Measurements from ENCODE around the gene RAB27A. TPM values are rescaled to one million over a fixed set of nuclear protein-coding genes. Genes with fewer than 3 reads are reported as not detected.

Gene RAB27A
- total and polyA plus RNA-seq, 9 of the 15 experiments (the other 6 are each of a cell fraction or from before 2014, with no cell fraction given): 31.5 to 171 (median 80.4) TPM

DNA sequence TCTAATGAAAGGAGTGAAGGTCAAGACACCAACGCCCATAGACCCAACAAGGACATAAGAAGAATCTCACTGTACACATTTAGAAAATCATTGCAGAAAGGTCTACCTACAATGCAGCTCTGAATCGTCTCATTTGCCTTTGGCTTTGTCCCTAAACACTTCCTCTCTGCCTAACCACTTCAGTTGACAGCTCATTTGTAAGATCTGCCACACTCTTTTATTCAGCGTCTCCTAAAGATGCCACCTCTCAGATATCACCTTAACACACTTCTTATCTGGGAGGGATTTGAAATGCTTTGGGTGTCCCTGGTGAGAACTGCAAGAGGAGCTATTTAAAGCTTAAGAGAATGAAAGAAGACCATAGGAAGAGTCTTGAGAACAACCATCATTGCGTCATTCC lies 38.7 kb downstream of the RAB27A start (continued):
- TF ChIP-seq, protein P1, sequence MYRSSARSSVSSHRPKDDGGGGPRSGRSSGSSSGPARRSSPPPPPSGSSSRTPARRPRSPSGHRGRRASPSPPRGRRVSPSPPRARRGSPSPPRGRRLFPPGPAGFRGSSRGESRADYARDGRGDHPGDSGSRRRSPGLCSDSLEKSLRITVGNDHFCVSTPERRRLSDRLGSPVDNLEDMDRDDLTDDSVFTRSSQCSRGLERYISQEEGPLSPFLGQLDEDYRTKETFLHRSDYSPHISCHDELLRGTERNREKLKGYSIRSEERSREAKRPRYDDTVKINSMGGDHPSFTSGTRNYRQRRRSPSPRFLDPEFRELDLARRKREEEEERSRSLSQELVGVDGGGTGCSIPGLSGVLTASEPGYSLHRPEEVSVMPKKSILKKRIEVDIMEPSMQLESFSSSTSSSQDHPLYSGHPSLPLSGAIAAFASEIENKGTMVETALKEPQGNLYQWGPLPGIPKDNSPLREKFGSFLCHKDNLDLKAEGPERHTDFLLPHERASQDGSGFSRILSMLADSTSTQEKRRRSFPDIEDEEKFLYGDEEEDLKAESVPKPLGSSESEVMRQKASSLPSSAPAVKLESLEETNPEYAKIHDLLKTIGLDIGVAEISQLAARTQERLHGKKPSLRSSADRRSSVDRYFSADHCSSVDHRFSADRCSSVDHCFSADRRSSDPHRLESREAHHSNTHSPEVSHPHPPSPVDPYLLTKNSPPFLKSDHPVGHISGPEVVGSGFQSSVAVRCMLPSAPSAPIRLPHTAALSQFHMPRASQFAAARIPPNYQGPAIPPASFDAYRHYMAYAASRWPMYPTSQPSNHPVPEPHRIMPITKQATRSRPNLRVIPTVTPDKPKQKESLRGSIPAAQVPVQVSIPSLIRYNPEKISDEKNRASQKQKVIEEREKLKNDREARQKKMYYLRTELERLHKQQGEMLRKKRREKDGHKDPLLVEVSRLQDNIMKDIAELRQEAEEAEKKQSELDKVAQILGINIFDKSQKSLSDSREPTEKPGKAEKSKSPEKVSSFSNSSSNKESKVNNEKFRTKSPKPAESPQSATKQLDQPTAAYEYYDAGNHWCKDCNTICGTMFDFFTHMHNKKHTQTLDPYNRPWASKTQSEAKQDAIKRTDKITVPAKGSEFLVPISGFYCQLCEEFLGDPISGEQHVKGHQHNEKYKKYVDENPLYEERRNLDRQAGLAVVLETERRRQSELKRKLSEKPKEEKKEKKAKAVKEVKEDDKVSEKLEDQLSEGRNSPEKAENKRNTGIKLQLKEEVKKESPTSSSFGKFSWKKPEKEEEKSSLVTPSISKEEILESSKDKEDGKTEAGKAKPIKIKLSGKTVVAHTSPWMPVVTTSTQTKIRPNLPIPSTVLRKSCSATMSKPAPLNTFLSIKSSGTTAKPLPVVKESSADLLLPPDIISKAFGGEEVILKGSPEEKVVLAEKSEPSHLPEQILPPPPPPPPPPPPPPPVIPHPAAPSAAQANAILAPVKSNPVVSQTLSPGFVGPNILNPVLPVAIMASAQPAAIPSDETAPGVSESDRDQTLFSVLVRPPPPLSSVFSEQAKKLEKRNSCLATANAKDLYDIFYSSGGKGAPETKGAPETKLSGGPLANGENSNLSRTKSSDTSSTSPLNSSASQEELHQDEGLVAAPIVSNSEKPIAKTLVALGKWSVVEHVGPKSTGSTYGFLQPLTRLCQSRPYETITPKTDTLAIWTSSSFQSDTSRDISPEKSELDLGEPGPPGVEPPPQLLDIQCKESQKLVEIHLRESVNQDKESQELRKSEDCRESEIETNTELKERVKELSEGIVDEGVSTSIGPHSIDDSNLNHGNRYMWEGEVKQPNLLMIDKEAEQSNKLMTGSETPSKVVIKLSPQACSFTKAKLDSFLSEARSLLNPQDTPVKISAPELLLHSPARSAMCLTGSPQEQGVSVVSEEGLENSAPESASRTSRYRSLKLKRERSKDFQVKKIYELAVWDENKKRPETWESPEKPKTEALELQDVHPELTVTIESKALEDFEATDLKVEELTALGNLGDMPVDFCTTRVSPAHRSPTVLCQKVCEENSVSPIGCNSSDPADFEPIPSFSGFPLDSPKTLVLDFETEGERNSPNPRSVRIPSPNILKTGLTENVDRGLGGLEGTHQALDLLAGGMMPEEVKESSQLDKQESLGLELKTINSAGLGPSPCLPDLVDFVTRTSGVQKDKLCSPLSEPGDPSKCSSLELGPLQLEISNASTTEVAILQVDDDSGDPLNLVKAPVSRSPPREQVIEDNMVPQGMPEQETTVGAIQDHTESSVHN (IDR thresholded peaks at IDR 0.05; ENCODE audit: borderline replicate concordance in 1 of 2, low read depth in 1 of 2): no peak
- TF ChIP-seq ID3 (CRISPR knock-in tag; IDR thresholded peaks at IDR 0.05) (no peak), ID3 (tag; IDR thresholded peaks at IDR 0.05) (no peak), HINFP (tag; conservative IDR thresholded peaks at IDR 0.05; ENCODE audit: low read depth) (no peak), SMAD4 (CRISPR knock-in tag; conservative IDR thresholded peaks at IDR 0.05) (no peak), ZNF24 (IDR thresholded peaks at IDR 0.05) (no peak), ETV6 (IDR thresholded peaks at IDR 0.05; ENCODE audit: borderline replicate concordance in 1 of 2, low read depth in 2 of 2, low read length in 1 of 2) (no peak), ETV6 (CRISPR knock-in tag; IDR thresholded peaks at IDR 0.05; ENCODE audit: borderline replicate concordance) (no peak), MBD2 (IDR thresholded peaks at IDR 0.05; ENCODE audit: borderline replicate concordance, low read depth) (no peak), ZNF175 (CRISPR knock-in tag; IDR thresholded peaks at IDR 0.05; ENCODE audit: low read depth) (no peak; the same call in 1 of the 2 replicates), ARNT (IDR thresholded peaks at IDR 0.05) (no peak), MEF2A (IDR thresholded peaks at IDR 0.05; ENCODE audit: control insufficient read depth, low read depth, low read length) (no peak), ZBTB7A (IDR thresholded peaks at IDR 0.05; ENCODE audit: borderline replicate concordance, control insufficient read depth, low read depth, low read length) (no peak)
